T-helper 9 cell (primary cell): ENCODE data around the gene CTXN3.
"Not testable (repeated sequence)": the region's sequence is repeated elsewhere in the genome, so short reads cannot be mapped to it uniquely, and the experiment has no call there.

Source experiments
- DNase-seq: peaks from one replicate; pipeline ENCODE4 v3.0.0-alpha.2; 2020

CTXN3 gene

GRCh38 chr5:127652952-127653611, 4.2 kb downstream of the CTXN3 start:
- DNase-seq: no peak

- no peak for DNase-seq
These were observed 7.9 kb downstream of the CTXN3 start for GRCh38 chr5:127656825-127657224.

- no peak for DNase-seq
These were observed 11.3 kb downstream of the CTXN3 start for GRCh38 chr5:127660047-127660733.

GRCh38 chr5:127664093-127664492, 15.2 kb downstream of the CTXN3 start:
- DNase-seq: no peak

- DNase-seq: no peak
These were observed 16.8 kb downstream of the CTXN3 start for GRCh38 chr5:127665641-127666040.

GRCh38 chr5:127666043-127666716, 17.3 kb downstream of the CTXN3 start:
- no peak for DNase-seq

GRCh38 chr5:127667926-127668325, 19.0 kb downstream of the CTXN3 start:
- no peak for DNase-seq

- no peak for DNase-seq
These were observed 22.3 kb downstream of the CTXN3 start for GRCh38 chr5:127671218-127671617.

- no peak for DNase-seq
These were observed 24.4 kb downstream of the CTXN3 start for GRCh38 chr5:127673117-127673800.

- DNase-seq: not testable (repeated sequence)
These were observed 28.1 kb downstream of the CTXN3 start for GRCh38 chr5:127676951-127677350.

- not testable (repeated sequence) for DNase-seq
These were observed 30.9 kb downstream of the CTXN3 start for GRCh38 chr5:127679691-127680330.

- DNase-seq: no peak
These were observed 31.7 kb downstream of the CTXN3 start for GRCh38 chr5:127680595-127680994.

- no peak for DNase-seq
These were observed 34.1 kb downstream of the CTXN3 start for GRCh38 chr5:127683008-127683407.

GRCh38 chr5:127684726-127685467, 36.0 kb downstream of the CTXN3 start:
- DNase-seq: no peak

- no peak for DNase-seq
These were observed 36.8 kb downstream of the CTXN3 start for GRCh38 chr5:127685662-127686061.

- DNase-seq: no peak
These were observed 37.5 kb downstream of the CTXN3 start for GRCh38 chr5:127686424-127686823.

GRCh38 chr5:127694518-127695171, 45.8 kb downstream of the CTXN3 start:
- DNase-seq: no peak

GRCh38 chr5:127695346-127695745, 46.5 kb downstream of the CTXN3 start:
- DNase-seq: no peak

- DNase-seq: no peak
These were observed 47.8 kb downstream of the CTXN3 start for GRCh38 chr5:127696683-127697082.

GRCh38 chr5:127697894-127698600, 49.2 kb downstream of the CTXN3 start:
- DNase-seq: no peak

- no peak for DNase-seq
These were observed 50.5 kb downstream of the CTXN3 start for GRCh38 chr5:127699416-127699815.
